ENCODE results near the gene DZIP3.
"Not testable (repeated sequence)": the region's sequence is repeated elsewhere in the genome, so short reads cannot be mapped to it uniquely, and the experiment has no call there.

Gene DZIP3

GRCh38 chr3:108620250-108620649, 30.7 kb downstream of the DZIP3 start:
- Histone ChIP-seq H3K9ac (ENCODE audit: low read depth in 1 of 2, low read length in 2 of 2) (no peak overlapping the region), H3K27ac (ENCODE audit: low read depth, low read length) (no peak overlapping the region), H3K9me3 (ENCODE audit: control insufficient read depth in 1 of 2, low read length in 2 of 2) (no peaks in the 10 kb centered on the region), H3K4me1 (ENCODE audit: control insufficient read depth in 1 of 2, insufficient read depth in 2 of 2, low read length in 2 of 2) (peaks cover 0 to 4% of the 10 kb centered on the region in 2 donors), H3K4me3 (ENCODE audit: low read depth in 1 of 2, low read length in 2 of 2) (no peak overlapping the region), H3K36me3 (ENCODE audit: control insufficient read depth in 1 of 2, insufficient read depth in 2 of 2, low read length in 2 of 2) (no peaks in the 10 kb centered on the region), H3K27me3 (ENCODE audit: control insufficient read depth in 1 of 2, insufficient read depth in 2 of 2, low read length in 2 of 2) (no peaks in the 10 kb centered on the region)

GRCh38 chr3:108623504-108623903, 34.0 kb downstream of the DZIP3 start:
- Histone ChIP-seq H3K9me3 (ENCODE audit: control insufficient read depth in 1 of 2, low read length in 2 of 2) (no peaks in the 10 kb centered on the region), H3K36me3 (ENCODE audit: control insufficient read depth in 1 of 2, insufficient read depth in 2 of 2, low read length in 2 of 2) (no peaks in the 10 kb centered on the region), H3K27me3 (ENCODE audit: control insufficient read depth in 1 of 2, insufficient read depth in 2 of 2, low read length in 2 of 2) (no peaks in the 10 kb centered on the region), H3K4me1 (ENCODE audit: control insufficient read depth in 1 of 2, insufficient read depth in 2 of 2, low read length in 2 of 2) (peaks cover 0 to 4% of the 10 kb centered on the region in 2 donors), H3K9ac (ENCODE audit: low read depth in 1 of 2, low read length in 2 of 2) (no peak overlapping the region), H3K4me3 (ENCODE audit: low read depth in 1 of 2, low read length in 2 of 2) (no peak overlapping the region), H3K27ac (ENCODE audit: low read depth, low read length) (no peak overlapping the region)

GRCh38 chr3:108629974-108630373, 40.5 kb downstream of the DZIP3 start:
- Histone ChIP-seq H3K4me3 (ENCODE audit: low read depth in 1 of 2, low read length in 2 of 2) (no peak overlapping the region), H3K27ac (ENCODE audit: low read depth, low read length) (no peak overlapping the region), H3K9me3 (ENCODE audit: control insufficient read depth in 1 of 2, low read length in 2 of 2) (no peaks in the 10 kb centered on the region), H3K9ac (ENCODE audit: low read depth in 1 of 2, low read length in 2 of 2) (no peak overlapping the region), H3K36me3 (ENCODE audit: control insufficient read depth in 1 of 2, insufficient read depth in 2 of 2, low read length in 2 of 2) (no peaks in the 10 kb centered on the region), H3K4me1 (ENCODE audit: control insufficient read depth in 1 of 2, insufficient read depth in 2 of 2, low read length in 2 of 2) (no peaks in the 10 kb centered on the region), H3K27me3 (ENCODE audit: control insufficient read depth in 1 of 2, insufficient read depth in 2 of 2, low read length in 2 of 2) (no peaks in the 10 kb centered on the region)

- Histone ChIP-seq H3K27ac (ENCODE audit: low read depth, low read length) (no peak overlapping the region), H3K36me3 (ENCODE audit: control insufficient read depth in 1 of 2, insufficient read depth in 2 of 2, low read length in 2 of 2) (peaks cover 0 to 3% of the 10 kb centered on the region in 2 donors), H3K27me3 (ENCODE audit: control insufficient read depth in 1 of 2, insufficient read depth in 2 of 2, low read length in 2 of 2) (no peaks in the 10 kb centered on the region), H3K4me1 (ENCODE audit: control insufficient read depth in 1 of 2, insufficient read depth in 2 of 2, low read length in 2 of 2) (no peaks in the 10 kb centered on the region), H3K9me3 (ENCODE audit: control insufficient read depth in 1 of 2, low read length in 2 of 2) (no peaks in the 10 kb centered on the region), H3K4me3 (ENCODE audit: low read depth in 1 of 2, low read length in 2 of 2) (no peak overlapping the region), H3K9ac (ENCODE audit: low read depth in 1 of 2, low read length in 2 of 2) (no peak overlapping the region)
These were observed 53.0 kb downstream of the DZIP3 start for GRCh38 chr3:108642526-108642925.

GRCh38 chr3:108645364-108645763, 55.8 kb downstream of the DZIP3 start:
- peaks cover 0 to 3% of the 10 kb centered on the region in 2 donors for H3K36me3 ChIP-seq (ENCODE audit: control insufficient read depth in 1 of 2, insufficient read depth in 2 of 2, low read length in 2 of 2)
- H3K27me3 ChIP-seq (ENCODE audit: control insufficient read depth in 1 of 2, insufficient read depth in 2 of 2, low read length in 2 of 2): no peaks in the 10 kb centered on the region
- no peaks in the 10 kb centered on the region for H3K4me1 ChIP-seq (ENCODE audit: control insufficient read depth in 1 of 2, insufficient read depth in 2 of 2, low read length in 2 of 2)
- no peak overlapping the region for H3K27ac ChIP-seq (ENCODE audit: low read depth, low read length)
- no peak overlapping the region for H3K4me3 ChIP-seq (ENCODE audit: low read depth in 1 of 2, low read length in 2 of 2)
- no peaks in the 10 kb centered on the region for H3K9me3 ChIP-seq (ENCODE audit: control insufficient read depth in 1 of 2, low read length in 2 of 2)
- H3K9ac ChIP-seq (ENCODE audit: low read depth in 1 of 2, low read length in 2 of 2): no peak overlapping the region

GRCh38 chr3:108655664-108656063, 66.1 kb downstream of the DZIP3 start:
- H3K27me3 ChIP-seq (ENCODE audit: control insufficient read depth in 1 of 2, insufficient read depth in 2 of 2, low read length in 2 of 2); H3K36me3 ChIP-seq (ENCODE audit: control insufficient read depth in 1 of 2, insufficient read depth in 2 of 2, low read length in 2 of 2); H3K4me1 ChIP-seq (ENCODE audit: control insufficient read depth in 1 of 2, insufficient read depth in 2 of 2, low read length in 2 of 2); H3K27ac ChIP-seq (ENCODE audit: low read depth, low read length); H3K9ac ChIP-seq (ENCODE audit: low read depth in 1 of 2, low read length in 2 of 2); H3K9me3 ChIP-seq (ENCODE audit: control insufficient read depth in 1 of 2, low read length in 2 of 2); H3K4me3 ChIP-seq (ENCODE audit: low read depth in 1 of 2, low read length in 2 of 2): not testable (repeated sequence)

- Histone ChIP-seq H3K27me3 (ENCODE audit: control insufficient read depth in 1 of 2, insufficient read depth in 2 of 2, low read length in 2 of 2) (no peaks in the 10 kb centered on the region), H3K4me1 (ENCODE audit: control insufficient read depth in 1 of 2, insufficient read depth in 2 of 2, low read length in 2 of 2) (no peaks in the 10 kb centered on the region), H3K4me3 (ENCODE audit: low read depth in 1 of 2, low read length in 2 of 2) (no peak overlapping the region), H3K9me3 (ENCODE audit: control insufficient read depth in 1 of 2, low read length in 2 of 2) (no peaks in the 10 kb centered on the region), H3K36me3 (ENCODE audit: control insufficient read depth in 1 of 2, insufficient read depth in 2 of 2, low read length in 2 of 2) (no peaks in the 10 kb centered on the region), H3K9ac (ENCODE audit: low read depth in 1 of 2, low read length in 2 of 2) (no peak overlapping the region), H3K27ac (ENCODE audit: low read depth, low read length) (no peak overlapping the region)
These were observed 72.2 kb downstream of the DZIP3 start for GRCh38 chr3:108661699-108662098.

GRCh38 chr3:108662142-108662738, 72.7 kb downstream of the DZIP3 start:
- H3K9me3 ChIP-seq (ENCODE audit: control insufficient read depth in 1 of 2, low read length in 2 of 2): no peaks in the 10 kb centered on the region
- no peak overlapping the region for H3K4me3 ChIP-seq (ENCODE audit: low read depth in 1 of 2, low read length in 2 of 2)
- no peak overlapping the region for H3K9ac ChIP-seq (ENCODE audit: low read depth in 1 of 2, low read length in 2 of 2)
- no peaks in the 10 kb centered on the region for H3K36me3 ChIP-seq (ENCODE audit: control insufficient read depth in 1 of 2, insufficient read depth in 2 of 2, low read length in 2 of 2)
- no peaks in the 10 kb centered on the region for H3K27me3 ChIP-seq (ENCODE audit: control insufficient read depth in 1 of 2, insufficient read depth in 2 of 2, low read length in 2 of 2)
- H3K4me1 ChIP-seq (ENCODE audit: control insufficient read depth in 1 of 2, insufficient read depth in 2 of 2, low read length in 2 of 2): no peaks in the 10 kb centered on the region
- H3K27ac ChIP-seq (ENCODE audit: low read depth, low read length): no peak overlapping the region

- Histone ChIP-seq H3K9ac (ENCODE audit: low read depth in 1 of 2, low read length in 2 of 2) (no peak overlapping the region), H3K27ac (ENCODE audit: low read depth, low read length) (no peak overlapping the region), H3K36me3 (ENCODE audit: control insufficient read depth in 1 of 2, insufficient read depth in 2 of 2, low read length in 2 of 2) (no peaks in the 10 kb centered on the region)
These were observed 74.7 kb downstream of the DZIP3 start for GRCh38 chr3:108664266-108664665.

GRCh38 chr3:108667312-108667711, 77.8 kb downstream of the DZIP3 start:
- H3K4me1 ChIP-seq (ENCODE audit: control insufficient read depth in 1 of 2, insufficient read depth in 2 of 2, low read length in 2 of 2): no peaks in the 10 kb centered on the region
- no peak overlapping the region for H3K27ac ChIP-seq (ENCODE audit: low read depth, low read length)
- H3K36me3 ChIP-seq (ENCODE audit: control insufficient read depth in 1 of 2, insufficient read depth in 2 of 2, low read length in 2 of 2): no peaks in the 10 kb centered on the region
- no peak overlapping the region for H3K9ac ChIP-seq (ENCODE audit: low read depth in 1 of 2, low read length in 2 of 2)
- no peaks in the 10 kb centered on the region for H3K27me3 ChIP-seq (ENCODE audit: control insufficient read depth in 1 of 2, insufficient read depth in 2 of 2, low read length in 2 of 2)
- no peak overlapping the region for H3K4me3 ChIP-seq (ENCODE audit: low read depth in 1 of 2, low read length in 2 of 2)
- H3K9me3 ChIP-seq (ENCODE audit: control insufficient read depth in 1 of 2, low read length in 2 of 2): no peaks in the 10 kb centered on the region

More at GRCh38 chr3:108664266-108664665, 74.7 kb downstream of the DZIP3 start:
- Histone ChIP-seq H3K9me3 (ENCODE audit: control insufficient read depth in 1 of 2, low read length in 2 of 2) (no peaks in the 10 kb centered on the region), H3K4me1 (ENCODE audit: control insufficient read depth in 1 of 2, insufficient read depth in 2 of 2, low read length in 2 of 2) (no peaks in the 10 kb centered on the region), H3K4me3 (ENCODE audit: low read depth in 1 of 2, low read length in 2 of 2) (no peak overlapping the region), H3K27me3 (ENCODE audit: control insufficient read depth in 1 of 2, insufficient read depth in 2 of 2, low read length in 2 of 2) (no peaks in the 10 kb centered on the region)

GRCh38 chr3:108669208-108669607, 79.7 kb downstream of the DZIP3 start:
- H3K4me3 ChIP-seq (ENCODE audit: low read depth in 1 of 2, low read length in 2 of 2): no peak overlapping the region
- no peaks in the 10 kb centered on the region for H3K4me1 ChIP-seq (ENCODE audit: control insufficient read depth in 1 of 2, insufficient read depth in 2 of 2, low read length in 2 of 2)
- no peak overlapping the region for H3K9ac ChIP-seq (ENCODE audit: low read depth in 1 of 2, low read length in 2 of 2)
- H3K27ac ChIP-seq (ENCODE audit: low read depth, low read length): no peak overlapping the region
- H3K9me3 ChIP-seq (ENCODE audit: control insufficient read depth in 1 of 2, low read length in 2 of 2): no peaks in the 10 kb centered on the region
- H3K36me3 ChIP-seq (ENCODE audit: control insufficient read depth in 1 of 2, insufficient read depth in 2 of 2, low read length in 2 of 2): no peaks in the 10 kb centered on the region
- H3K27me3 ChIP-seq (ENCODE audit: control insufficient read depth in 1 of 2, insufficient read depth in 2 of 2, low read length in 2 of 2): no peaks in the 10 kb centered on the region

Data from duodenal mucosa (tissue), 2 donors.